NCI-H2107 treated with DMSO at 0.1 percent for 48 hours (cell line): ENCODE measurements around the gene ALOX12B.
"Not testable (repeated sequence)": the region's sequence is repeated elsewhere in the genome, so short reads cannot be mapped to it uniquely, and the experiment has no call there.

Experiments used
- DNase-seq: peaks from one replicate; lab custom pipeline; 2025; ENCODE audit not compliant: unreplicated experiment; lab: John Stamatoyannopoulos, UW

Gene ALOX12B

GRCh38 chr17:8066841-8067775 is 20.4 kb downstream of the ALOX12B start:
- no peak for DNase-seq

- no peak for DNase-seq
Measured at GRCh38 chr17:8064561-8065019, 22.9 kb downstream of the ALOX12B start.

GRCh38 chr17:8063761-8064534 is 23.6 kb downstream of the ALOX12B start:
- no peak for DNase-seq

GRCh38 chr17:8062807-8063483 is 24.6 kb downstream of the ALOX12B start:
- DNase-seq: no peak

GRCh38 chr17:8062435-8062806 is 25.1 kb downstream of the ALOX12B start:
- no peak for DNase-seq

GRCh38 chr17:8061851-8062250 is 25.7 kb downstream of the ALOX12B start:
- not testable (repeated sequence) for DNase-seq

- peak; percentile 8 for DNase-seq
Measured at GRCh38 chr17:8060274-8060673, 27.2 kb downstream of the ALOX12B start.

GRCh38 chr17:8059131-8059530 is 28.4 kb downstream of the ALOX12B start:
- DNase-seq: no peak

GRCh38 chr17:8057691-8058114 is 29.8 kb downstream of the ALOX12B start:
- DNase-seq: peak; percentile 54

GRCh38 chr17:8056976-8057625 is 30.4 kb downstream of the ALOX12B start:
- DNase-seq: no peak

- no peak for DNase-seq
Measured at GRCh38 chr17:8056232-8056975, 31.1 kb downstream of the ALOX12B start.

- no peak for DNase-seq
Measured at GRCh38 chr17:8055851-8056231, 31.7 kb downstream of the ALOX12B start.

GRCh38 chr17:8053600-8053999 is 33.9 kb downstream of the ALOX12B start:
- no peak for DNase-seq

- no peak for DNase-seq
Measured at GRCh38 chr17:8052256-8053252, 35.0 kb downstream of the ALOX12B start.

- no peak for DNase-seq
Measured at GRCh38 chr17:8051831-8052230, 35.7 kb downstream of the ALOX12B start.

GRCh38 chr17:8048736-8049135 is 38.8 kb downstream of the ALOX12B start:
- DNase-seq: no peak

GRCh38 chr17:8048236-8048635 is 39.3 kb downstream of the ALOX12B start:
- DNase-seq: no peak

- DNase-seq: no peak
Measured at GRCh38 chr17:8047769-8048110, 39.8 kb downstream of the ALOX12B start.
